GM19328 (cell line): ENCODE measurements around the gene PGPEP1.
"Not testable (repeated sequence)": the region's sequence is repeated elsewhere in the genome, so short reads cannot be mapped to it uniquely, and the experiment has no call there.

Experiments used
- ATAC-seq: cut with Tn5 transposase; IDR thresholded peaks from one replicate; pipeline ENCODE4 v1.9.1; 2021; ENCODE audit warnings: mild to moderate bottlenecking, moderate library complexity; ENCODE audit not compliant: unreplicated experiment

PGPEP1 gene

GRCh38 chr19:18389726-18390064, 49.3 kb downstream of the PGPEP1 start:
- ATAC-seq, result no peak

GRCh38 chr19:18390065-18390907, 49.9 kb downstream of the PGPEP1 start:
- no peak for ATAC-seq

- ATAC-seq, result no peak
Measured at GRCh38 chr19:18391509-18392075, 51.2 kb downstream of the PGPEP1 start.

GRCh38 chr19:18392417-18392816, 52.0 kb downstream of the PGPEP1 start:
- ATAC-seq, result no peak

- no peak for ATAC-seq
Measured at GRCh38 chr19:18392926-18393325, 52.5 kb downstream of the PGPEP1 start.

GRCh38 chr19:18393836-18394235, 53.4 kb downstream of the PGPEP1 start:
- ATAC-seq, result no peak

- no peak for ATAC-seq
Measured at GRCh38 chr19:18396471-18397241, 56.3 kb downstream of the PGPEP1 start.

GRCh38 chr19:18397242-18398202, 57.1 kb downstream of the PGPEP1 start, which contains the start of gene LRRC25:
Gene LRRC25, minus strand, starts transcription at chr19:18397622. Its CDS starts 659 bp downstream, at chr19:18396963.
- ATAC-seq, result no peak

- ATAC-seq, result no peak
Measured at GRCh38 chr19:18399008-18399407, 58.6 kb downstream of the PGPEP1 start.

GRCh38 chr19:18401580-18402112, 61.2 kb downstream of the PGPEP1 start:
- no peak for ATAC-seq

GRCh38 chr19:18402455-18403248, 62.3 kb downstream of the PGPEP1 start:
- not testable (repeated sequence) for ATAC-seq

- ATAC-seq, result not testable (repeated sequence)
Measured at GRCh38 chr19:18405754-18406153, 65.4 kb downstream of the PGPEP1 start.

- ATAC-seq, result no peak
Measured at GRCh38 chr19:18406749-18407148, 66.4 kb downstream of the PGPEP1 start.

GRCh38 chr19:18408053-18408476, 67.7 kb downstream of the PGPEP1 start:
- no peak for ATAC-seq

GRCh38 chr19:18412610-18413239, 72.3 kb downstream of the PGPEP1 start:
- no peak for ATAC-seq

GRCh38 chr19:18414504-18415177, 74.2 kb downstream of the PGPEP1 start:
- ATAC-seq, result no peak

GRCh38 chr19:18415178-18415867, 74.9 kb downstream of the PGPEP1 start:
- no peak for ATAC-seq

- no peak for ATAC-seq
Measured at GRCh38 chr19:18416778-18417249, 76.4 kb downstream of the PGPEP1 start.
